Thyroid gland (tissue), 4 donors: ENCODE results near the gene DPYD. TPM values are rescaled to one million over a fixed set of nuclear protein-coding genes. Genes with fewer than 3 reads are reported as not detected.

Experiments
- DNase-seq, 2 donors: peaks; one replicate each; pipeline ENCODE4 v3.0.0-alpha.2; 2019
- H3K27ac ChIP-seq, 3 donors: fragments of 200-600 bp; sonication (generic); 1 replicate in 2 of 3; 2 replicates in 1 of 3; pipeline ENCODE4 v1.5.1; 2016 to 2019; ENCODE audit warnings: mild to moderate bottlenecking in 1 of 3, moderate library complexity in 1 of 3
- H3K27me3 ChIP-seq: fragments of 200-600 bp; sonication (generic); one replicate; pipeline ENCODE4 v1.5.1; 2019
- H3K36me3 ChIP-seq, 2 donors: fragments of 200-600 bp; sonication (generic); one replicate each; pipeline ENCODE4 v1.5.1; 2016 to 2019
- H3K4me1 ChIP-seq, 2 donors: fragments of 200-600 bp; sonication (generic); one replicate each; pipeline ENCODE4 v1.5.1; 2017 to 2019
- H3K4me3 ChIP-seq, 3 donors: fragments of 200-600 bp; sonication (generic); replicated peaks in 1 of 3; 1 replicate in 2 of 3; 2 replicates in 1 of 3; pipeline ENCODE4 v1.5.1; 2016; ENCODE audit warnings: mild to moderate bottlenecking in 1 of 3
- H3K9me3 ChIP-seq: fragments of 200-600 bp; sonication (generic); one replicate; pipeline ENCODE4 v1.5.1; 2017
- POLR2A ChIP-seq, 2 donors: fragments of 450-650 bp; IDR thresholded peaks; one replicate each; pipeline ENCODE4 v1.6.1; 2017; ENCODE audit warnings: antibody characterized with exemption in 2 of 2, mild to moderate bottlenecking in 2 of 2, moderate library complexity in 1 of 2
- WGBS, 2 donors: methylation state at CpG; one replicate each; pipeline ENCODE4 v1.1.5; 2017; 5-methylcytosine and 5-hydroxymethylcytosine counted together
- intact Hi-C: fragments of 100-400 bp; cut with DNase I; formaldehyde crosslinking; loops from one replicate; pipeline ENCODE4 v1.15.1; 2023
- total RNA-seq, 4 donors: library from RNA; depleted of rRNA; stranded (reverse); fragments of >200 nt; gene quantifications; one replicate each; pipeline ENCODE4 v1.2.3, GENCODE V29; 2016
- TF ChIP-seq, protein P1 (sequence below), 6 experiments: fragments of 200-600 bp in 3 of 6; fragments of 450-650 bp in 3 of 6; sonication (generic) in 3 of 6; IDR thresholded peaks; one replicate each; pipeline ENCODE4 v1.5.1; 2016 to 2019; ENCODE audit warnings: antibody characterized with exemption in 6 of 6, mild to moderate bottlenecking in 2 of 6, inconsistent platforms in 1 of 6, moderate library complexity in 1 of 6

The DPYD gene
- total RNA-seq, 4 donors from 2014 or later = 27.3 to 54.0 (median 39.5) TPM

DNA sequence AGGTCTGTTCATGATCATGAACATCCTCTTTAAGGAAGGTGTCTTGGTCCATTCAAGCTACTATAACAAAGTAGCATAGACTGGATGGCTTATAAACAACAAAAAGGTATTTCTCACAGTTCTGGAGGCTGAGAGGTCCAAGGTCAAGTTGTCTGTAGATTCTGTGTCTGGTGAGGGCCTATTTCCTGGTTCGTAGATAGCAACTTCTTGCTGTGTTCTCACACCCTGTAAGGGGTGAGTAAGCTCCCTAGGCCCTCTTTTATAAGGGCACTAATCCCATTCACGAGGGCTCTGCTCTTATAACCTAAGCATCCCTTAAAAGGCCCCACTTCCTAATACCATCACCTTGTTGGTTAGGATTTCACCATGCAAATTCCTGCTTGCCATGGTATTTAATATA is 851.5 kb downstream of the DPYD start:
- Histone ChIP-seq H3K36me3 (no peaks in the 10 kb centered on the region), H3K27me3 (no peaks in the 10 kb centered on the region), H3K4me1 (no peaks in the 10 kb centered on the region), H3K9me3 (no peaks in the 10 kb centered on the region), H3K27ac (no peak overlapping the region), H3K4me3 (no peak overlapping the region)
- intact Hi-C loops = no loop called here
- no peak for TF ChIP-seq POLR2A (IDR thresholded peaks at IDR 0.05)
- TF ChIP-seq, protein P1, sequence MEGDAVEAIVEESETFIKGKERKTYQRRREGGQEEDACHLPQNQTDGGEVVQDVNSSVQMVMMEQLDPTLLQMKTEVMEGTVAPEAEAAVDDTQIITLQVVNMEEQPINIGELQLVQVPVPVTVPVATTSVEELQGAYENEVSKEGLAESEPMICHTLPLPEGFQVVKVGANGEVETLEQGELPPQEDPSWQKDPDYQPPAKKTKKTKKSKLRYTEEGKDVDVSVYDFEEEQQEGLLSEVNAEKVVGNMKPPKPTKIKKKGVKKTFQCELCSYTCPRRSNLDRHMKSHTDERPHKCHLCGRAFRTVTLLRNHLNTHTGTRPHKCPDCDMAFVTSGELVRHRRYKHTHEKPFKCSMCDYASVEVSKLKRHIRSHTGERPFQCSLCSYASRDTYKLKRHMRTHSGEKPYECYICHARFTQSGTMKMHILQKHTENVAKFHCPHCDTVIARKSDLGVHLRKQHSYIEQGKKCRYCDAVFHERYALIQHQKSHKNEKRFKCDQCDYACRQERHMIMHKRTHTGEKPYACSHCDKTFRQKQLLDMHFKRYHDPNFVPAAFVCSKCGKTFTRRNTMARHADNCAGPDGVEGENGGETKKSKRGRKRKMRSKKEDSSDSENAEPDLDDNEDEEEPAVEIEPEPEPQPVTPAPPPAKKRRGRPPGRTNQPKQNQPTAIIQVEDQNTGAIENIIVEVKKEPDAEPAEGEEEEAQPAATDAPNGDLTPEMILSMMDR (IDR thresholded peaks at IDR 0.05) = no peak
- 67 to 75% methylated on average over 2 of the region's 2 CpGs for WGBS, 2 donors
- DNase-seq = no peak

DNA sequence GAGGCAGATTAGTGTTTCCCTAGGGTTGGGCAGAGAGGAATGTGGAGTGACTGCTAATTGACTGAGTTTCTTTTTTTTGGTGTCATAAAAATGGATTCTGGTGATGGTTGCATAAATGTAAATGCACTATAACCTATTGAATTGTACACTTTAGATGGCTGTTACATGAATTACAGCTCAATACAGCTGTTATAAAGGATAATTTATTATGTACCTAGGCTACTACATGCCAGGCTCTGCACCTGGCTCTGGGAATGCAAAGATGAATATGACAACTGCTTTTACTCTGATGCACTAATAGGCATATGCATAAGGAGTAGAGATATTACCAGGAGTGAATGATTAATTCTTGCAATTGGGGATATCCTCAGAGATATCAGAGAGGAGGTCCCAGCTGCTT is 854.0 kb downstream of the DPYD start:
- no peak for DNase-seq
- intact Hi-C loops = no loop called here
- Histone ChIP-seq H3K4me3 (no peak overlapping the region), H3K36me3 (no peaks in the 10 kb centered on the region), H3K27ac (no peak overlapping the region), H3K9me3 (no peaks in the 10 kb centered on the region), H3K4me1 (no peaks in the 10 kb centered on the region), H3K27me3 (no peaks in the 10 kb centered on the region)
- TF ChIP-seq, protein P1 (IDR thresholded peaks at IDR 0.05) = no peak
- TF ChIP-seq POLR2A (IDR thresholded peaks at IDR 0.05) = no peak

GRCh38 chr1:97063532-97063931 is 857.3 kb downstream of the DPYD start:
- Histone ChIP-seq H3K27me3 (no peaks in the 10 kb centered on the region), H3K9me3 (no peaks in the 10 kb centered on the region), H3K4me1 (no peaks in the 10 kb centered on the region), H3K27ac (no peak overlapping the region), H3K36me3 (no peaks in the 10 kb centered on the region), H3K4me3 (no peak overlapping the region)
- intact Hi-C loops = no loop called here
- DNase-seq = no peak
- TF ChIP-seq POLR2A (IDR thresholded peaks at IDR 0.05) = no peak
- TF ChIP-seq, protein P1 (IDR thresholded peaks at IDR 0.05) = no peak

DNA sequence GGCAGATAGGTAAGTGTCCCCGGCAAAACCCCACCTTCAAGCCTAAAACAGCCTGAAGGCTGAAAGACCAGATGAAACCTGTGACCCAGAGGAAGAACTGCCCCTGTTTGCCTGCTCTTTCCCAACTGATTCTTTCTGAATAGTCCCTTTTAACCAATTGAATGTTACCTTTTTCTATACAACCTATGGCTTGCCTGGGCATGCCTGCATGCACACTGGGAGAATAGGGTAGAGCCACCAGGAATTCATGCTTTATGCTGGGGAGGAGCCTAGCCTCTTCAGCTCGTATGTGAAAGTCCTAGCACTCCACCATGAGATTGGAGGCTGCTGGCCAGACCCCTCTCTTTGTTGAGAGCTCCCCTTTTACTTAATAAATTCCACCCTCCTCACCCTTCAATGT is 859.2 kb downstream of the DPYD start:
- Histone ChIP-seq H3K27me3 (no peaks in the 10 kb centered on the region), H3K36me3 (no peaks in the 10 kb centered on the region), H3K4me1 (no peaks in the 10 kb centered on the region), H3K9me3 (no peaks in the 10 kb centered on the region), H3K27ac (no peak overlapping the region), H3K4me3 (no peak overlapping the region)
- 69 to 92% methylated on average over 2 of the region's 2 CpGs for WGBS, 2 donors
- intact Hi-C loops = no loop called here
- TF ChIP-seq, protein P1 (IDR thresholded peaks at IDR 0.05) = no peak
- TF ChIP-seq POLR2A (IDR thresholded peaks at IDR 0.05) = no peak
- no peak for DNase-seq

DNA sequence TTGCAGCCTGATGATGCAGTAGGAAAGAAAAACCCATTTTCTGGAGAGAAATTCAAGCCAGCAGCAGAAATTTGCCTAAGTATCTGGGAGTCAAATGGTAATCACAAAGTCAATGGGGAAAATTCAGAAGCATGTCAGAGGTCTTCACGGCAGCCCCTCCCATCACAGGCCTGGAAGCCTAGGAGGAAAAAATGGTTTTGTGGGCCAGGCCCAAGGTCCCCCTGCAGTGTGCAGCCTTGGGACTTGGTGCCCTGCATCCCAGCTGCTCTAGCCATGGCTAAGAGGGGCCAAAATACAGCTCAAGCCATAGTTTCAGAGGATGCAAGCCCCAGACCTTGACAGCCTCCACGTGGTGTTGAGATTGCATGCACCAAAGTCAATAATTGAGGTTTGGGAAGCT is 864.4 kb downstream of the DPYD start:
- no peaks in the 10 kb centered on the region for H3K4me1 ChIP-seq
- TF ChIP-seq, protein P1 (IDR thresholded peaks at IDR 0.05) = no peak
- no peak for TF ChIP-seq POLR2A (IDR thresholded peaks at IDR 0.05)
- H3K27ac ChIP-seq = no peak overlapping the region
- H3K4me3 ChIP-seq = no peak overlapping the region
- no peaks in the 10 kb centered on the region for H3K27me3 ChIP-seq
- 69 to 82% methylated on average over 2 of the region's 2 CpGs for WGBS, 2 donors
- no peaks in the 10 kb centered on the region for H3K36me3 ChIP-seq
- DNase-seq = no peak
- no peaks in the 10 kb centered on the region for H3K9me3 ChIP-seq
- intact Hi-C loops = no loop called here
